Right hindlimb (tissue), 1 donor: ENCODE measurements around the gene NALF2.

Experiments used
- DNase-seq: peaks from one replicate; pipeline ENCODE4 v3.0.0-alpha.2; 2018

The NALF2 gene

DNA sequence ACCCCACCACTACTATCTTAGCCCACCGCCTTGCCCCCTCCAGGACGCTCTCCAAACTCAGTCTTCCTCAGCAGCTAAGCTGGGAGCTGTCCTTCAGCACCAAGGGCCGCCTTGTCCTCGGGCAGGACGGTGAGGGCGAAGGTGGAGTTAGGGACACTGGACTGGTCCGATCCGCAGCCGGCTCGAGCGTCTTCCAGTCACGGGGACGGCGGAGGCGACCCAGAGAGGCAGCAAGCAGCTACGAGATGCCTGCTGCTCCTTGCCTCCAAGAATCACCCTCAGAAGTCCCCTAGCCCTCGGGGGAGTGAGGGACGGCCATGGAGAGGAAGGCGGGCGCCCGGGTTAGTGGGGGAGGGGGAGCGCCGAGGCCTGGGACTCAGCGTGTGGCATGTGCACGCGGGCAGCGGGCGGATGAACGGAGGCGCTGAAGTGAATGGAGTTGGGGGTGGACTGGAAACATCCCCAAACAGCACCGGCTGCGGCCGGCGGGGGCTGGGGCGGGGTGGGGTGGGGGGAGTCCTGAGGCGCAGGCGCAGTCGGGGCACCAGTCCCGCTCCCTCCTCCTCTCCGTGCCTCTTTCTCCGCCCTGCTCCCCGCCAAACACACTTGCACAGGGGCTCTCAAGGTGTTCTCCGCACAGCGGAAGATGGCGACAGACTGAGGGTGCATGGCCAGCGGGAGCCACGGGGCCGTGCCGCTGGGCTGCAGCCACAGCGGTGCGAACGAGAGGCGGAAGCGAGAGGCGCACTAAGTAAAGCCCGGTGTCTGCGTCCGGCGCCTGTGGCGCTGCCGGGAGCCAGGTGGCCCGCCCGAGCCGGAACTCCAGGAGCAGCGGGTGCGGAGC is at the start of gene NALF2:
Gene NALF2, plus strand, starts transcription at position 545 of the 844 bp plus-strand sequence. CDS start 957 bp downstream, outside the sequence.
- peak; percentile 78 for DNase-seq

DNA sequence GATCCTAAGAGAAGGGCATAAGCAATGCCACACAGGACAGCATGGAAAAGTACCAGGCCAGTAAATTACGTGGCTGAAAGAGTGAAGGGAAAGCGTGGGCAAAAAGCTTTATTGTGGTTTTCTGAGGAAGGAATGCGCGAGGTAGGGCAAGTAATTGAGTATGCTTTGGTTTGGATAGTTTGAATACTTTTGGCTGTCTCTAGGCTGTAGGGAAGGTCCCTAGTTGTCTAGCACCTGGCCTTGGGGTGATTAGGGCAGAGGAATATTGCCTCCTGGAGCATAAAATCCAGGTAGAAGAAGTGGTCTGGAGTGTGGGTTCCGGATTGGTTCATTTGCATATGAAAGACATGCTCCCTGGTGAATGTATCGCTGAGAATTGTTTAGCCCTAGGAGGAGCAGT is 46.4 kb upstream of the NALF2 start:
- no peak for DNase-seq

DNA sequence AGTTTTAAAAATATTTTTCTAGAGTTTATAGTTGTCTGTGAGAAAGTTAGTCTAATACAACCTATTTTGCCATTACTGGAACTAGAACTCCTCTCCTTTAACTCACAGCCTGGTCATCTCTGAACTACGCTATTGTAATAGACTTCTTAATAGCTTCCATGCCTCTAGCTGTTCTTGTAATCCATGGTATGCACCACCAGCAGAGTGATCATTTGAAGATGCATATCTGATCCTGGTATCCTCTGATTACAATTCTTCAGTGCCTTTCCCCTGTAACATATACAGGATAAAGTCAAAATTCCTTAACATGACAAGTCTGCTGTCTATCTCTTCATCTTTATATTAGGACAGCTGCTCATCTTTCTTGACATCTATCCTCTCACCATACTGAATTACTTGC is 37.6 kb upstream of the NALF2 start:
- no peak for DNase-seq

DNA sequence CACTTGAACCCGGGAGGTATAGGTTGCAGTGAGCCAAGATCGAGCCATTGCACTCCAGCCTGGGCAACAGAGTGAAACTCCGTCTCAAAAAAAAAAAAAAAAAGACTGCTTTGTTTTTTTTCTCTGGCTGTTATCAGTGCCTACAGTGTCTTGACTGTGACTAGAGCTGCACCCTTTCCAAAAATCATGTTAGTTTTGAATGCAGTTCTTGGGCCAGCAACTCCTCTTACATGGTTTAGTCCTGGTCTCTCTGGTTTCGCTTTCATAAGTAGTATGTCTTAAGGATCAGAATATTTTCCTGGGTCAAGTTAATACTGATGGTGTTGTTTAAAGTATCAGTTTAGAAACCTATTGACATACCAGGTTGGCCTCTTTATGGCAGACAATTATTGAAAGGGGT is 34.2 kb upstream of the NALF2 start:
- DNase-seq = no peak

DNA sequence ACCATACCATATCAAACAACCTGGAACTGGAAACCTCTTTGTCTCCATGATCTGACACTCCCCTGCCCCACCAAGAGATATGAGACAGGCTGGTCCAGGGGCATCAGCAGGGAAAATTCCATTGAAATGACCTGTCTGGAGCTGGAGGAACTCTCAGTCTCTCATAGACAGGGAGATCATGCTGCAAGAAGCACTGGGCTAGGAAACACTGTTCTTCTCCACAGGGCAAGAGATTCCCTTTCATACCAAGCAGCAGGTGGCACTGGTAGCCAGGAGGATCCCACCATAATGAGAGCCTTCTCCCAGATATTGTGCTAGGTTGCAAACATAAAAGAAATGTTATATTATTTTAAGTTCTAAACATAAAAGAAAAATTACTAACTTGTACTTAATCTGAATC is 14.5 kb upstream of the NALF2 start:
- no peak for DNase-seq

DNA sequence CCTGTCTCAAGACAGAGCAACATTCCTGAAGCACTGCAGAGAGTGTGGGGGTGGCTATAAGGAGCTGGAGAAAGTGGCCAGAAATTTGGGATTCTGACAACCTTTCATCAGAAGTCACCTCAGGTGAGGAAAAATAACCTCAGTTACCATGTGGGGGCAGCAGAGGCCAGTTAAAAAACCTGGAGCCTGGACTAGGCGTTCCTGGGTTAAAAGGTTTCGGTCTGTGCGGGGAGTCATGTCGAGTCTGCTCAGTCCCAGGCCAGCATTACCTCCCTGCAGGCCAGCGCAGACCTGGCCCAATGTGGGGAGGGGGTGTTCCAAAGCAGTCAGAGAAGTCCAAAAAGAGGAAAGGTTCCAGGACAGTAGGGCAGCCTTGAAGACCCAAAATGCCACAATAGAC is 10.9 kb upstream of the NALF2 start:
- no peak for DNase-seq

DNA sequence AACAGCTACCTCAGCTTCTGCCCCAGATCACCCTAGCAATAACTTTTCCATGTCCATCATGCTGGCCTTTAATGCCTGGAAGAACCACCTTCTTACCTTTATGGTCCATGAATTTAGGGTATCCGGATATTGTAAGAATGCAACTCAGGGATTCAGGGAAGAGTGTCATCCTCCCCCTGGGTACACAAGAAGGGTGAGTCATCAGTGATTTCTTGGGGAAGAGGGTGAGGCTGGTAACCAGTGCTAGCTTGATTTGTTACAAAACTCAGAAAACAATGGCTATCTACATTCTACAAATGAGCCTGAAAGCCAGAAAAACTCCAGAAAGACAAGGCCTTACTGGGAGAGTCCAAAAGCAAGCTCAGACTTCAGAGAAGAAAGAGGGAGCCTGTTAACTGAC is 10.4 kb upstream of the NALF2 start:
- DNase-seq = no peak

DNA sequence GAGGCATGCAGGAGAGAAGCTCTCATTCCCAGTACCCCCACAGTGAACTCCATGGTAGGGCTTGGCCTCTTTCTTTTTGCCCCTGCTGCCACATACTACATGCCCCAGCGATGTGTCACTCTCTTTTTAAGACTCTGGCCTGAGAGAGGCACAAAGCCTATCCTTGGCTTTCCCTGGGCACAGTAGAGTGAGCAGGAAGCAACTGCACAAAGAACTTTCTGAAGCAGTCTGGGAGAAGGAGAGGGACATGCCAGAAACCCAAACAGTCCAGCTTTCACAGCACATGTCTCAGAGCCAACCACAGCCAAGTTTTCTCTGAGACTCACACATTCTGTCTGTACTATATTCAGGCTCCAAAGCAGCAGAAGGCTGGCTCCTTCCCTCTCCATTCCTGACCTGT is 7.9 kb upstream of the NALF2 start:
- DNase-seq = no peak

DNA sequence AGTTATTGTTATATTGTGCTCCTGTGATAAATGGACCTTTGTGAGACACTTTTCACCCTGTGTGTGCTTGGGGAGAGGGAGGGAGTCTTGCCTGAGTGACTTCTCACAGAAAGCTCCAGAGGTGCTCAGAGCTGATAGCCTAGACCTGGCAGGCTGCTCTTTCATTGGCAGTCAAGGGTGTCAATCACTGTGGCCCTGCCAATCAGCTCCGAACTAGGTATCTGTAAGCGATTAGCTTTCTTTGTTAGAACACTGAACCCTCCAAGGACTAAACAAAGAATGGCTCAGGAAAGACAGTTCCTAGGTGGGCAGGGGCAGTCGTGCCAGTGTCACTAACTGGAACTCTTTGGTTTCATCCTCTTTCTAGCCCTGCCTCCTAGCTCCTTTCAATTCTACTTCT is 2.7 kb upstream of the NALF2 start:
- DNase-seq = no peak

DNA sequence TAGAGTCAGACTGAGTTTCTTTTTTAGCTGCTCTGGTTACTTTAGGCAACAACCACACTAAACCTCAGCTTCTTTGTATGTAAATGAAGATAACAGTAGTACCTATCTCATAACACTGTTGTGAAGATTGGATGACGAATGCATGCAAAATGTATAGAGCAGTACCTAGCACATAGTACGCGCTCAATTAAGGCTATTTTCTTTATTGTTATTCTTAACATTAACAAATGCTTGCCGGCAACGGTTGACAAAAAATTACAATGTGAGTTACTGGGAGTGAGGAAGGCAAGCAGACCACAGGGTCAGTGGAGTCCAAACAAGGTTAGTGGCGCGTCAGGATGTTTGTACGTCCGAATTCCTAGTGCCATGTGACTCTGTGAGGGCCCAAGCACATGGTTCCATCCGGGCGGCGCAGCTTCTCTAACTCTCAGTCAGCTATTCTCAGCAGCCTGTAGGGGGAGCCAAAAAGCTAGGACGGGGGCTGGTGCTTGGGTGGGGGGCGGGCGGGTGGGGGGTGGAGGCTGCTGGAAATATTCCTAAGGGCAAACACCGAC is 821 bp upstream of the NALF2 start:
- no peak for DNase-seq

DNA sequence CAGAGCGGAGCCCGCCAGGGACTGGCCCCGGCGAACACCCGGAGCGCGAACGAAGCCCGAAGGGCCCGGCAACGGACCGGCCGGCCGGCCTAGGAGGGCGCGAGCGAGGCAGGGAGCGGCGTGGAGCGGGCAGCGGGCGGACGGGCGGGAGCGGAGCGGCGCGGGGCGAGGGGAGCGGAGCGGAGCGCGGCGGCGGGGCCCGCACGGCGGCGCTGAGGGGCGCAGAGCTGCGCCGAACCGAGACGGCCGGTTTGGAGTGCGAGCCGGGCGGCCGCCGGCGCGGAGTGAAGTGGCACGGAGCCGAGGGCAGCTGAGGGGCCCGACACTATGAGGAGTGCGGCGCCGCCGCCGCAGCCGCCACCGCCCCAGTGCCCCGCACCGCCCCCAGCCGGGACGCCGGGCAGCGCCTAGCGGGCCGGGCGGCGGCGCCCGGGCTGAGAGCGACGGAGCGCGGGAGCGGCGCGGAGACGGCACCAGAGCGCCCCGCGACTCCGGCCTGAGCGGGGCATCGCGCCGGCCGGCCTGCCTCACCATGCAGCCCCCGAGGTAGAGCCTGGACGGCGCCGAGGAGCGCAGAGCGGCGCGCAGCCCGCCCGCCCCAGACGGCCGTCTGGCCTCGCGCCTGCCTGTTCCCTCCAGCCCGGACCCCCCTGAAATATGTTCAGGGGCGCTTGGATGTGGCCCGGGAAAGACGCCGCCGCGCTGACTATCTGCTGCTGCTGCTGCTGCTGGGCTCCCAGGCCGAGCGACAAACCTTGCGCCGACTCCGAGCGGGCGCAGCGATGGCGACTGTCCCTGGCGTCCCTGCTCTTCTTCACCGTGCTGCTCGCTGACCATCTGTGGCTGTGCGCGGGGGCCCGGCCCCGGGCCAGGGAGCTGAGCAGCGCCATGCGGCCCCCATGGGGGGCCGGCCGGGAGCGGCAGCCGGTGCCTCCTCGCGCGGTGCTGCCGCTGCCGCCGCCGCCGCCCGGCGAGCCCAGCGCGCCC is 793 bp downstream of the NALF2 start:
- no peak for DNase-seq

DNA sequence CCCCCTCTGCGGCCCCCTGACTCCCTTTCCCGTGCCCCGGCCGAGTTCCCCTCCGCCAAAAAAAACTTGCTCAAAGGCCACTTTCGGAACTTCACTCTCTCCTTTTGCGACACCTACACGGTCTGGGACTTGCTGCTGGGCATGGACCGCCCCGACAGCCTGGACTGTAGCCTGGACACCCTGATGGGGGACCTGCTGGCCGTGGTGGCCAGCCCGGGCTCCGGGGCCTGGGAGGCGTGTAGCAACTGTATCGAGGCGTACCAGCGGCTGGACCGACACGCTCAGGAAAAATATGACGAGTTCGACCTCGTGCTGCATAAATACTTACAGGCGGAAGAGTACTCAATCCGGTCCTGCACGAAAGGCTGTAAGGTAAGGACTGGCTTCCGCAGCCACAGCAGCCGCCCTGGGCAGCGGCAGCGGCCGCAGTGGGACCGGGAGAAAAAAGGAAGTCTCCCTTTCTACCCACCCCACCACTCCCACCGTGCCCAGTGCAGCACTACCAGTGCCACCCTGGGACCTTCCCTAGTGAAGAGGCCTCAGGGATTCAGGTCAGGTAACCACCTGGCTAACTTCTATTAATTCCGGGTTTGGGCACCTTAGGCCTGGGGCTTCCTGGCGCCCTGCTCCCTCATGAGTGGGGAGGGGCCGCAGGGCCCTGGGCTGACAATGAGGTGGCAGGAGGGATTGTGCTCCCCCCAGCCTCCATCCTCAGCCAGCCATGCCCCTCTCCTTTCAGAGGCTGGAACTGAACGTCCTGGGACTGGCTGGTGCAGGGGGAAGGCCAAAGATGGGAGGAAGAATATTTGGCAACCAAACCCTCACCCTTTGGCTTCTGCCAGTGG is 1.9 kb downstream of the NALF2 start:
- no peak for DNase-seq

DNA sequence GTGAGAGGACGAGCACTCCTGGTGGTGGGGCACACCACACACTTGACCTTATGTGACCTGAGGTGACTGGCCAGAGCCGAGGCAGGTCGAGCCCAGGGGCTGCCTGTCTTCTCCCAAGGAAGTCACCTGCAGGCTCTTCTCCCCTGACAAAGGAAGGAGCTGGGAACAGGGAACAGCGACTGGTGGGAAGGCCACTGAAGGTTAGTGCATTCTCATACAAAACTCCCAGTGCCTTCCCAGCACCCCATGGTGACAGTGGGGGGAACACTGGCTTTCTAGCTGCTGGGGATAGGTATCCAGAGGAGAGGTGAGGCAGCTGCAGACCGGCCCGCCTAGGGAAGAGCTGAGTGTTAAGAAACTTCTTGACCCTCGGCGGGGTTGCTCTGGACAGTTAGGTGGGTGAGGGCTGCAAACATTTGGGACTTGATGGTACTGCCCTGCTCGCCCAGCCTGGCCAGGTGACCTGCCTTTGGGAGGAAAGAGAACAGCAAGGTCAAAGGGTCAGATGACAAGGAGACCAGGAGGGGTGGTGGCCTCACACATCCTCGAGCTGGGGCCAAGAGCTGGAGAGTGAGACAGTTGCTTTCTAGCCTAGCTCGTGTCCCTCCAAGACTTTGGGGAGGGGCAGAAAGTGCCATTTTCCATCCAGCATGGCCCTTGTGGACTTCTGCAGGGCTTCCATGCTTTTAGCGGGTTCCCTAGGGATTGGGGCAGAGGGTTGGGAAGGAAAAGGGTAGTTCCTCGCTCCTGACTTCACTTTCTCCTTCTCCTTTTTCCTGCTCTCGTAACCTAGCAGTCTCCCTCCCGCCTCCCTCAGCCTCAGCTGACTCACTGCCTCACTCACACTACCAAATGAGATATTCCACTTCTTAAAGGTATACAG is 2.7 kb downstream of the NALF2 start:
- DNase-seq = no peak

DNA sequence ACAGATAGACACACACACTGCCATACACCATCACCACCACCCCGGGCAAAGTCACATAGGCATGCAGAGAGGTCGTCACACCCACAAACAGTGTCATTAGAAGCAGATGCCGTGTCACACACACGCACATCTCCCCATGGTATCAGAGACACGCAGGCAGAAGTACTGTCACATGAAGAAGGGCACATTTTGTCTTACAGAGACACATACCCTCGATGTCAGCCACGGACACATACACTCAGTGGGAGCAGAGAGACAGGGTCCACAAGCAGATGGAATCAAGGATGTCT is 3.3 kb downstream of the NALF2 start:
- DNase-seq = no peak

DNA sequence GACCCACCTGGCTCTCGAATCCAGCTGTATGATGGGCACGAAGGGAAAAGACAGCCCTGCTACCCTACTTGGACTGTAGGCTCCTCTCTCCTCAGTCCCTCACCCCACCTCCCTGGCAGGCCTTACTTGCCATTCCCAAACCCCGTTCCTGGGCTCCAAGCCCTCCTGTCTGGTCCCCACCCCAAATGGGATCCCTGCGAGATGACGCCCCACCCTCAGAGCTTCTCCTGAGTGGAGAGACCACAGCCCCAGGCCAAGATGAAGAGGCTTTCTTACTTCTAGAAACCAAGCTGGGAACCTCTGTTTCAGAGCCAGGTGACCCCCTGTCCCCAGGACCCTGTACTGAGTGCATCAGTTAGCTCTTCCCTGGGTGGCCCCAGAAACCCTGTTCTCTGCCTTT is 4.5 kb downstream of the NALF2 start:
- DNase-seq = no peak

DNA sequence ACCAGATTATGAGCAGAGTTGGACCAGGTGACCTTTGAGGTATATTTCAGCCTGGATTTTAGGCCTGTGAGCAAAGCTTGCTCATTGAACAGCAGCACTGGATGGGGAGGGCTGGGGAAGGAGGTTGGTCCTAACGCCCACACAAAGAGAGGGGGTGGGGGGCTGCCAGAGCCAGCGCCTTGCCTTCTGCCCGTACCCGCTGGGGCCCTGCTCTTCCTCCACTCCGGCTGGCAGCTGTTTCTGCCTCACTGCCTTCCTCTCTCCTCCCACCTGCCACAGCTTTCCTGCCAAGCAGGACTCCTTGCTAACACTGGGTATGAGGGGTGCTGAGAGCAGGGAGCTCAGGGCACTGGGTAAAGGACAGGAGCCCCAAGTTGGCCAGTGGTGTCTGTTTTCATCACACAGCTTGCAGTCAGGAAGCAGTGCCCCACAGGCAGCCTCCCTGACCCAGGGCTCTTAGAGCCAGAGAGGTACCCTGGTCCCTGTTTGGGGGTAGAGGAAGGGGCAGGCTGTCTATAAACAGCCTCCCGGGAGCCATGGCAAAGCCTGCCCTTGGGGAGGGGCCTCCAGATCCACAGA is 6.1 kb downstream of the NALF2 start:
- DNase-seq = no peak

DNA sequence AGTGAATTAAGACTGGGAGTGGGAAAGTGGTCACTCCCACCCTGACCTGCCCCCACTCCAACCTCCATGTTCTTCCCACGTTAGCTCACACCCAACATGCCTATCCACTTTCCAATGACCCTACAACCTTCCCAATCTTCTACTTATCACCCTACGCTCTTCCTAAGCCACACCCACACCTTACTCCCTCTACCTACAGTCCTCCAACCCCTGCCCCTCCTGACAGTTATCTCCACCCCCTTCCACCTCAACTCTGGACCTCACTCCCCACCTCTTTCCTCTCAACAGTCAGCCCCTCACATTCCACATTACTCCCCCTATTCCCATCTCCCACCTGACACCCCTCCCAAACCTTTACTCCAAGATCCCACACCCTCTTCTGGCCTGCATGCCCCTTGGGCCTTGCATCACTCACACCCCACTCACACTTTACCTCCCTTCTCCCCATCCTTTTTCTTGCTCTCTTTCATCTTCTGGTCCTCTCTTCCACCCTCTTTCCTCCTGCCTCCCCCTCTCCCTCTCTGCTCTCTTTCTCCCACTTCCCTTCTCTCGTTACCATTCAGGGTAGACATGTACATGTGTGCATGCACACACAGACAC is 6.9 kb downstream of the NALF2 start:
- DNase-seq = no peak

DNA sequence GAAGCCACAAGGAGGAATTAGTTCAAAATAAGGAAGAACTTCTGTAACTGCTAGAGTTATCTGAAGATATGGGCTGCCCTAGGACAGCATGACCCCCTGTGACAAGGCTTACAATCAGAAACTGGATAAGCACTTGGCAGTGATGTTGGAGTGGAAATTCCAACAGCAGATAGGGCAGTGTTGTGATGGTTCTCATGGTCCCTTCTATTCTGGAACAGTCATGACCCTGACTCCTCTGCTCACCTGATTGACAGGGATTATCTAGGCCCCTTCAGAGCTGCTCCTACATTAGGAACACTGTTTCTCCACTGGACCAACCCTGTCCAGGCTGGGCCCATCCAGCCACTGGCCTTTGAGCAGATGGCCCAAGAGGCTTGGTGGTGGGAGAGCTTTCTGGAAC is 17.9 kb downstream of the NALF2 start:
- DNase-seq = no peak

DNA sequence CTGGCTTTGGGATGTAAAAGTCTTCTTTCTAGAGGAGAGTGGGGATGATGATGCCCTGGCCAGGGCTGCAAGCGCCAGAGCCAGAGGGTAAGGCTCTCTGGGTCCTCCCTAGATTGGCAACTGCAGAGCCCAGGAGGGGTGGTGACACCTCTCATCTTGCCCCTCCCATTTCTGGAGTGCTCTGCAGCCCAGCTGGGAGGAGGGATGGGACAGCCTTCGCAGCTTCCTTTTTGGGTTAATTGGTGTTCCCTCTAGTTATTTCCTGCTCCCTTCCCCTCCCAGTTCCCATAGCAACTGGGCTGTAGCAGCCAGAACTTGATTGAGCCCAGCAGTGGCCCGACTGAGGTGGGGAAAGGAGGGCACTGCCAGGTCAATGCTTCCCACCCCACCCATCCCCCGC is 19.2 kb downstream of the NALF2 start:
- no peak for DNase-seq

DNA sequence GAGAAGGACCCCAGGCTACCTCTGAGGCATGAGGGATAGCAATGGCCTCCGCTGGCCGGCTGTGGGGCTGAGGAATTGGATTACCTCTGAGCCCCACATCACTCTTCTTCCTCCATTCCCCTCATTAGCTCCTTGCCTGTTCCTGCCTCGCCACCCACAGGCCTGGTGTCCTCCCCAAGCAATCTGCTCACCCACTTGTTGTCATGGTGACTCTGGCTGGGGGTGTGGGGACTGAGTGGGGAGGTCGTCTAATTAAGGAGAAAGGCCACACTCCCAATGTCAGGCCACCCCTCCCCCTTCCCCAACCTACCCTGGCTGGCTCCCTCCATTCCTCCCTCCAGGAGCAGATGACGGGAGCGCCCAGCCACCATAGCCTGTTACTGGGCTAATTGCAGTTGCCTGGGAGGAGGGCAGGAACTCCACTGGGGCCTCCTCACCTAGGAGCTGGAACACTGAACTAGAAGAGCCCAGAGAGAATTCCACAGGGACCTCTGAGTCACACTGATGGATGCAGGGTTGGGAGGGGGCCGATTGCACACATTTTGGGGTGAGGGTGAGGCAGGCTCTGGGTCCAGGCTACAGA is 20.7 kb downstream of the NALF2 start:
- DNase-seq = no peak

DNA sequence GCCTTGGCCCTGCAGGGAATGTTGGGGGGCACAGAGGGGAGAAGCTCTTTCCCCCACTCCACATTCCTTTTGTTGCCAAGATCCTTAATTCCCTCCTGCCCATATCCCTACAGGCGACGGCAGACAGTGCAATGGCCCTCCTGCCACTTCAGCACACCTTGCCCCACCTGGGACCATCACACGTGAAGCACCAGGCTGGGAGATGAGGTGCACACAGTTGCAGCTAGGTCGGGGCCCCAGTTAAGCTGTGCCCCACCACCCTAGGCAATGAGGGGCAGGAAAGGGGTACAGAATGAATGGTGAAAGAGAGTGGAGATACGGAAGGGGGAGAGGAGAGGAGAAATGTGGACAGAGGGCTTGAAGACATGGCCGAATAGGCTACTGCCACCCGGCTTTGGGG is 26.2 kb downstream of the NALF2 start:
- DNase-seq = no peak
